ENCODE measurements around the gene TMEM236.

The TMEM236 gene

GRCh38 chr10:17790651-17791050 lies 38.6 kb downstream of the TMEM236 start:
- no peak overlapping the region for H2BK12ac ChIP-seq (ENCODE audit: low read length)
- no CpG with 5 or more reads among the region's 2 CpGs for WGBS (ENCODE audit: extremely low coverage, insufficient coverage, insufficient read length)
- no peak overlapping the region for H3K14ac ChIP-seq (ENCODE audit: low read length)
- H2BK120ac ChIP-seq (ENCODE audit: insufficient read depth, low read length, poor library complexity), result no peak overlapping the region
- H3K79me1 ChIP-seq (ENCODE audit: low read length), result peaks cover 4% of the 10 kb centered on the region
- no peak overlapping the region for H4K8ac ChIP-seq (ENCODE audit: low read depth, low read length)
- H3K9ac ChIP-seq (ENCODE audit: low read length), result no peak overlapping the region
- H3K9me3 ChIP-seq (ENCODE audit: insufficient read depth, low read depth, low read length), result no peaks in the 10 kb centered on the region
- peaks cover 4 to 10% of the 10 kb centered on the region in 2 experiments for H3K4me1 ChIP-seq (ENCODE audit: control insufficient read depth in 1 of 2, insufficient read depth in 2 of 2, low read length in 2 of 2)
- H3K4me3 ChIP-seq (ENCODE audit: low read depth, low read length), result no peak overlapping the region
- H3K23ac ChIP-seq (ENCODE audit: low read length), result no peak overlapping the region
- no peak overlapping the region for H3K4me2 ChIP-seq (ENCODE audit: low read length)
- no peaks in the 10 kb centered on the region for H3K79me2 ChIP-seq (ENCODE audit: control insufficient read depth, insufficient read depth, low read length, poor library complexity)
- H2AFZ ChIP-seq (ENCODE audit: insufficient read depth, low read length, poor library complexity), result no peak overlapping the region
- no peak overlapping the region for H3K18ac ChIP-seq (ENCODE audit: low read length)
- no peak for DNase-seq
- no peaks in the 10 kb centered on the region for H3K36me3 ChIP-seq (ENCODE audit: control insufficient read depth in 1 of 2, insufficient read depth in 2 of 2, low read length in 2 of 2)
- no peak overlapping the region for H2AK5ac ChIP-seq (ENCODE audit: low read length)
- H3K27ac ChIP-seq (ENCODE audit: low read depth, low read length), result no peak overlapping the region
- no peak overlapping the region for H4K91ac ChIP-seq (ENCODE audit: low read depth, low read length)
- H2BK5ac ChIP-seq (ENCODE audit: low read depth, low read length, poor library complexity), result no peak overlapping the region
- H3K4ac ChIP-seq (ENCODE audit: low read depth, low read length), result no peak overlapping the region
- H3K27me3 ChIP-seq (ENCODE audit: insufficient read depth, low read length), result no peaks in the 10 kb centered on the region
- no peak overlapping the region for H4K12ac ChIP-seq (ENCODE audit: low read depth, low read length)

GRCh38 chr10:17792991-17793390 lies 41.0 kb downstream of the TMEM236 start:
- Histone ChIP-seq H3K79me1 (ENCODE audit: low read length) (no peaks in the 10 kb centered on the region), H3K79me2 (ENCODE audit: control insufficient read depth, insufficient read depth, low read length, poor library complexity) (no peaks in the 10 kb centered on the region), H3K36me3 (ENCODE audit: control insufficient read depth in 1 of 2, insufficient read depth in 2 of 2, low read length in 2 of 2) (peaks cover 0 to 1% of the 10 kb centered on the region in 2 experiments), H3K4me2 (ENCODE audit: low read length) (no peak overlapping the region), H4K12ac (ENCODE audit: low read depth, low read length) (no peak overlapping the region), H3K9me3 (ENCODE audit: insufficient read depth, low read depth, low read length) (peaks cover 1% of the 10 kb centered on the region), H3K18ac (ENCODE audit: low read length) (no peak overlapping the region), H3K27ac (ENCODE audit: low read depth, low read length) (no peak overlapping the region), H2AFZ (ENCODE audit: insufficient read depth, low read length, poor library complexity) (no peak overlapping the region), H3K9ac (ENCODE audit: low read length) (no peak overlapping the region), H4K91ac (ENCODE audit: low read depth, low read length) (no peak overlapping the region), H2BK5ac (ENCODE audit: low read depth, low read length, poor library complexity) (no peak overlapping the region), H2BK120ac (ENCODE audit: insufficient read depth, low read length, poor library complexity) (no peak overlapping the region), H4K8ac (ENCODE audit: low read depth, low read length) (no peak overlapping the region), H3K4me3 (ENCODE audit: low read depth, low read length) (no peak overlapping the region), H3K14ac (ENCODE audit: low read length) (no peak overlapping the region), H2BK12ac (ENCODE audit: low read length) (no peak overlapping the region), H3K23ac (ENCODE audit: low read length) (no peak overlapping the region), H3K27me3 (ENCODE audit: insufficient read depth, low read length) (no peaks in the 10 kb centered on the region), H3K4me1 (ENCODE audit: control insufficient read depth in 1 of 2, insufficient read depth in 2 of 2, low read length in 2 of 2) (peaks cover 0 to 4% of the 10 kb centered on the region in 2 experiments), H3K4ac (ENCODE audit: low read depth, low read length) (no peak overlapping the region), H2AK5ac (ENCODE audit: low read length) (no peak overlapping the region)
- DNase-seq, result no peak

- Histone ChIP-seq H3K79me2 (ENCODE audit: control insufficient read depth, insufficient read depth, low read length, poor library complexity) (no peaks in the 10 kb centered on the region), H4K8ac (ENCODE audit: low read depth, low read length) (no peak overlapping the region), H3K27ac (ENCODE audit: low read depth, low read length) (no peak overlapping the region), H3K27me3 (ENCODE audit: insufficient read depth, low read length) (no peaks in the 10 kb centered on the region), H2AFZ (ENCODE audit: insufficient read depth, low read length, poor library complexity) (no peak overlapping the region), H3K9me3 (ENCODE audit: insufficient read depth, low read depth, low read length) (peaks cover 1% of the 10 kb centered on the region), H3K14ac (ENCODE audit: low read length) (no peak overlapping the region), H3K4ac (ENCODE audit: low read depth, low read length) (no peak overlapping the region), H2BK5ac (ENCODE audit: low read depth, low read length, poor library complexity) (no peak overlapping the region), H2BK12ac (ENCODE audit: low read length) (no peak overlapping the region), H3K4me1 (ENCODE audit: control insufficient read depth in 1 of 2, insufficient read depth in 2 of 2, low read length in 2 of 2) (no peaks in the 10 kb centered on the region), H3K4me2 (ENCODE audit: low read length) (no peak overlapping the region), H3K23ac (ENCODE audit: low read length) (no peak overlapping the region), H3K9ac (ENCODE audit: low read length) (no peak overlapping the region), H4K12ac (ENCODE audit: low read depth, low read length) (no peak overlapping the region), H3K36me3 (ENCODE audit: control insufficient read depth in 1 of 2, insufficient read depth in 2 of 2, low read length in 2 of 2) (peaks cover 0 to 1% of the 10 kb centered on the region in 2 experiments), H2BK120ac (ENCODE audit: insufficient read depth, low read length, poor library complexity) (no peak overlapping the region), H3K79me1 (ENCODE audit: low read length) (no peaks in the 10 kb centered on the region), H4K91ac (ENCODE audit: low read depth, low read length) (no peak overlapping the region), H3K18ac (ENCODE audit: low read length) (no peak overlapping the region), H2AK5ac (ENCODE audit: low read length) (no peak overlapping the region), H3K4me3 (ENCODE audit: low read depth, low read length) (no peak overlapping the region)
- no peak for DNase-seq
- no CpG with 5 or more reads among the region's 6 CpGs for WGBS (ENCODE audit: extremely low coverage, insufficient coverage, insufficient read length)
Observed at GRCh38 chr10:17793823-17794644, 42.0 kb downstream of the TMEM236 start.

GRCh38 chr10:17795083-17795482 lies 43.1 kb downstream of the TMEM236 start:
- no peaks in the 10 kb centered on the region for H3K79me1 ChIP-seq (ENCODE audit: low read length)

More at GRCh38 chr10:17795083-17795482, 43.1 kb downstream of the TMEM236 start:
- H3K9ac ChIP-seq (ENCODE audit: low read length), result no peak overlapping the region
- H3K27me3 ChIP-seq (ENCODE audit: insufficient read depth, low read length), result no peaks in the 10 kb centered on the region
- no peak overlapping the region for H3K27ac ChIP-seq (ENCODE audit: low read depth, low read length)
- WGBS (ENCODE audit: extremely low coverage, insufficient coverage, insufficient read length), result no CpG with 5 or more reads among the region's 4 CpGs
- H3K4ac ChIP-seq (ENCODE audit: low read depth, low read length), result no peak overlapping the region
- no peak overlapping the region for H3K23ac ChIP-seq (ENCODE audit: low read length)
- no peak overlapping the region for H2BK5ac ChIP-seq (ENCODE audit: low read depth, low read length, poor library complexity)
- H2BK120ac ChIP-seq (ENCODE audit: insufficient read depth, low read length, poor library complexity), result no peak overlapping the region
- H2AK5ac ChIP-seq (ENCODE audit: low read length), result no peak overlapping the region
- no peak overlapping the region for H4K12ac ChIP-seq (ENCODE audit: low read depth, low read length)
- H3K79me2 ChIP-seq (ENCODE audit: control insufficient read depth, insufficient read depth, low read length, poor library complexity), result no peaks in the 10 kb centered on the region
- H2AFZ ChIP-seq (ENCODE audit: insufficient read depth, low read length, poor library complexity), result no peak overlapping the region
- H4K91ac ChIP-seq (ENCODE audit: low read depth, low read length), result no peak overlapping the region
- no peak overlapping the region for H3K4me2 ChIP-seq (ENCODE audit: low read length)
- no peak overlapping the region for H2BK12ac ChIP-seq (ENCODE audit: low read length)
- no peaks in the 10 kb centered on the region for H3K4me1 ChIP-seq (ENCODE audit: control insufficient read depth in 1 of 2, insufficient read depth in 2 of 2, low read length in 2 of 2)
- H3K36me3 ChIP-seq (ENCODE audit: control insufficient read depth in 1 of 2, insufficient read depth in 2 of 2, low read length in 2 of 2), result peaks cover 0 to 1% of the 10 kb centered on the region in 2 experiments
- H3K9me3 ChIP-seq (ENCODE audit: insufficient read depth, low read depth, low read length), result peaks cover 1% of the 10 kb centered on the region
- H3K4me3 ChIP-seq (ENCODE audit: low read depth, low read length), result no peak overlapping the region
- no peak overlapping the region for H3K14ac ChIP-seq (ENCODE audit: low read length)
- DNase-seq, result no peak
- no peak overlapping the region for H4K8ac ChIP-seq (ENCODE audit: low read depth, low read length)
- no peak overlapping the region for H3K18ac ChIP-seq (ENCODE audit: low read length)

Measured in trophoblast cell (in vitro differentiated cells and primary cell).